Endothelial cell of umbilical vein (primary cell): ENCODE data around the gene WDR7. TPM values are rescaled to one million over a fixed set of nuclear protein-coding genes. Genes with fewer than 3 reads are reported as not detected.

Source experiments
- BruUV-seq: library from RNA; stranded (reverse); fragments of 400-500 nt; replicated peaks from 2 replicates; lab custom pipeline; 2021; lab: Mats Ljungman, UMichigan
- CTCF ChIA-PET: fragments of 300-600, 350-600 bp; sonication (Branson Sonifier 250); formaldehyde crosslinking; loops from one replicate; lab custom pipeline; 2021; ENCODE audit warnings: antibody characterized with exemption, inconsistent platforms; lab: Charles Lee
- POLR2A ChIA-PET: fragments of 300-600, 350-600 bp; sonication (Branson Sonifier 250); formaldehyde crosslinking; loops from one replicate; lab custom pipeline; 2021; ENCODE audit warnings: antibody characterized with exemption, inconsistent platforms; lab: Charles Lee
- DNase-seq: peaks from one replicate; pipeline ENCODE4 v3.0.0-alpha.2; 2011; ENCODE audit warnings: low read depth, low spot score
- FAIRE-seq: peaks from 2 replicates; lab custom pipeline; 2011; peaks lifted over from hg19 to GRCh38; lab: Jason Lieb, UNC
- H2AFZ ChIP-seq: 2 replicates; pipeline ENCODE4 v1.6.0; 2012; ENCODE audit warnings: low read depth, low read length, control low read depth, inconsistent platforms
- H3K27ac ChIP-seq: 2 replicates; pipeline ENCODE4 v1.5.1; 2011; ENCODE audit warnings: low read depth, mild to moderate bottlenecking, control low read depth, low read length, moderate library complexity; ENCODE audit not compliant: insufficient read depth
- H3K27me3 ChIP-seq, 2 experiments: 2 replicates each; pipeline versions ENCODE4 v1.6.0 to v1.6.1; 2011; ENCODE audit warnings: low read length in 2 of 2, mixed read lengths in 1 of 2; ENCODE audit not compliant: control insufficient read depth in 2 of 2, insufficient read depth in 2 of 2
- H3K36me3 ChIP-seq, 2 experiments: 2 replicates in 1 of 2; 3 replicates in 1 of 2; pipeline ENCODE4 v1.5.1; 2011; ENCODE audit warnings: low read length in 2 of 2, mild to moderate bottlenecking in 1 of 2, moderate library complexity in 1 of 2; ENCODE audit not compliant: control insufficient read depth in 2 of 2, insufficient read depth in 2 of 2; ENCODE audit errors: extremely low read depth in 1 of 2
- H3K4me1 ChIP-seq: 3 replicates; pipeline ENCODE4 v1.5.1; 2011; ENCODE audit warnings: mild to moderate bottlenecking, low read length; ENCODE audit not compliant: control insufficient read depth, insufficient read depth; ENCODE audit errors: extremely low read depth
- H3K4me2 ChIP-seq: 2 replicates; pipeline ENCODE4 v1.6.1; 2011; ENCODE audit warnings: low read length, control low read depth, mixed read lengths; ENCODE audit not compliant: insufficient read depth
- H3K4me3 ChIP-seq, 3 experiments: fragments of 200-600 bp in 1 of 3; sonication (generic), shearing (Covaris generic) in 1 of 3; replicated peaks in 1 of 3; 2 replicates each; pipeline ENCODE4 v1.5.1; 2011 to 2016; ENCODE audit warnings: control low read depth in 3 of 3, low read length in 3 of 3, mild to moderate bottlenecking in 2 of 3, inconsistent platforms in 1 of 3, low read depth in 1 of 3, moderate library complexity in 1 of 3; ENCODE audit not compliant: insufficient read depth in 1 of 3
- H3K79me2 ChIP-seq: 2 replicates; pipeline ENCODE4 v1.6.0; 2012; ENCODE audit warnings: low read length, inconsistent platforms; ENCODE audit not compliant: control insufficient read depth, insufficient read depth
- H3K9ac ChIP-seq: replicated peaks from 2 replicates; pipeline ENCODE3; 2011; ENCODE audit warnings: low read length, control low read depth; ENCODE audit not compliant: insufficient read depth; ENCODE audit errors: extremely low read depth
- H3K9me1 ChIP-seq: replicated peaks from 3 replicates; pipeline ENCODE4 v1.6.0; 2011; ENCODE audit warnings: mild to moderate bottlenecking, low read length; ENCODE audit not compliant: control insufficient read depth, insufficient read depth; ENCODE audit errors: extremely low read depth
- H3K9me3 ChIP-seq: replicated peaks from 2 replicates; pipeline ENCODE4 v1.5.1; 2012; ENCODE audit warnings: low read length, inconsistent platforms; ENCODE audit not compliant: control insufficient read depth, insufficient read depth
- H4K20me1 ChIP-seq: replicated peaks from 2 replicates; pipeline ENCODE3; 2011; ENCODE audit warnings: mild to moderate bottlenecking, low read length; ENCODE audit not compliant: control insufficient read depth, insufficient read depth; ENCODE audit errors: extremely low read depth
- CTCF ChIP-seq, 2 donors: IDR thresholded peaks; 1 replicate in 1 of 2; 2 replicates in 1 of 2; pipeline ENCODE4 v1.5.1; 2011; ENCODE audit warnings: low read length in 2 of 2, mild to moderate bottlenecking in 2 of 2, moderate library complexity in 2 of 2, control low read depth in 1 of 2, inconsistent platforms in 1 of 2, low read depth in 1 of 2; ENCODE audit not compliant: insufficient read depth in 1 of 2; ENCODE audit errors: extremely low read depth in 1 of 2
- EZH2 ChIP-seq: IDR thresholded peaks from 2 replicates; pipeline ENCODE4 v1.6.1; 2012; ENCODE audit warnings: borderline replicate concordance, low read depth, mild to moderate bottlenecking, moderate library complexity, low read length, inconsistent platforms; ENCODE audit not compliant: severe bottlenecking
- FOS ChIP-seq: IDR thresholded peaks from 2 replicates; pipeline ENCODE4 v1.6.1; 2011; ENCODE audit warnings: mild to moderate bottlenecking, low read length, moderate library complexity, borderline replicate concordance; ENCODE audit not compliant: insufficient read depth
- GATA2 ChIP-seq: IDR thresholded peaks from 2 replicates; pipeline ENCODE4 v1.7.0; 2011; ENCODE audit warnings: low read depth, mild to moderate bottlenecking, moderate library complexity, mixed read lengths, low read length; ENCODE audit not compliant: insufficient read length, insufficient read depth
- JUN ChIP-seq: IDR thresholded peaks from 2 replicates; pipeline ENCODE4 v1.6.1; 2011; ENCODE audit warnings: borderline replicate concordance, low read depth; ENCODE audit not compliant: insufficient read length, insufficient read depth
- MYC ChIP-seq: IDR thresholded peaks from one replicate; pipeline ENCODE4 v1.6.1; 2011; ENCODE audit warnings: mild to moderate bottlenecking, low read depth, low read length
- POLR2A ChIP-seq: IDR thresholded peaks from 2 replicates; pipeline ENCODE4 v1.6.1; 2012; ENCODE audit warnings: low read depth, mild to moderate bottlenecking, control low read depth, low read length
- POLR2AphosphoS5 ChIP-seq: IDR thresholded peaks from 2 replicates; pipeline ENCODE4 v1.6.1; 2012; ENCODE audit warnings: low read depth, mild to moderate bottlenecking, control low read depth, low read length, moderate library complexity; ENCODE audit not compliant: insufficient read depth
- dilution Hi-C: fragments of 300-500 bp; cut with MboI; formaldehyde crosslinking; loops from one replicate; pipeline ENCODE4 v1.15.0; 2019; ENCODE audit warnings: low sequenced_read_pairs; ENCODE audit not compliant: extremely low pct_ligation_motif_present
- intact Hi-C: fragments of 100-400 bp; cut with micrococcal nuclease; formaldehyde crosslinking; loops from one replicate; pipeline ENCODE4 v1.10.0; 2022
- polyA plus RNA-seq, 4 experiments: library from polyadenylated mRNA; depleted of rRNA in 3 of 4; stranded (reverse) in 3 of 4; unstranded in 1 of 4; fragments of >200 nt; gene quantifications; 2 replicates each; pipeline versions ENCODE4 v1.2.1 to v1.2.3, GENCODE V29; 2011 to 2012; ENCODE audit warnings: missing spikeins in 1 of 4
- total RNA-seq: library from RNA; stranded (reverse); gene quantifications from 2 replicates; pipeline ENCODE4 v1.2.3, GENCODE V29; 2021
- TF ChIP-seq, protein P1 (sequence below): IDR thresholded peaks from 2 replicates; pipeline ENCODE4 v1.6.1; 2011; ENCODE audit not compliant: insufficient read depth, insufficient read length

Gene WDR7
- total and polyA plus RNA-seq, 2 donors (not counting 3 experiments of a cell fraction or from before 2014, with no cell fraction given), result 5.9 to 19.0 TPM

GRCh38 chr18:56947236-56947635, 296.1 kb downstream of the WDR7 start:
- no peak overlapping the region for H3K27ac ChIP-seq
- DNase-seq (no peak), FAIRE-seq (no peak)
- H3K4me2 ChIP-seq, result no peak overlapping the region
- H3K9me1 ChIP-seq, result no peaks in the 10 kb centered on the region
- no peak for TF ChIP-seq POLR2A
- TF ChIP-seq, protein P1, sequence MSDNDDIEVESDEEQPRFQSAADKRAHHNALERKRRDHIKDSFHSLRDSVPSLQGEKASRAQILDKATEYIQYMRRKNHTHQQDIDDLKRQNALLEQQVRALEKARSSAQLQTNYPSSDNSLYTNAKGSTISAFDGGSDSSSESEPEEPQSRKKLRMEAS, result no peak
- no peak for TF ChIP-seq FOS
- no peak for TF ChIP-seq JUN
- no peak for TF ChIP-seq POLR2AphosphoS5
- TF ChIP-seq GATA2, result no peak
- no peak for TF ChIP-seq CTCF (IDR thresholded peaks at IDR 0.05; ENCODE audit: extremely low read depth in 1 of 2, insufficient read depth in 1 of 2, low read depth in 1 of 2, low read length in 2 of 2)
- TF ChIP-seq MYC, result no peak
- no peak for TF ChIP-seq EZH2
- no peaks in the 10 kb centered on the region for H3K36me3 ChIP-seq
- H3K4me1 ChIP-seq, result no peaks in the 10 kb centered on the region
- H3K27me3 ChIP-seq, result no peaks in the 10 kb centered on the region
- no TSS peak for BruUV-seq
- intact Hi-C loops (no loop called here), dilution Hi-C loops (no loop called here)
- ChIA-PET POLR2A (no interaction called here), CTCF (no interaction called here)
- H3K9me3 ChIP-seq, result no peaks in the 10 kb centered on the region
- H3K9ac ChIP-seq, result no peak overlapping the region
- no peak overlapping the region for H2AFZ ChIP-seq
- H3K4me3 ChIP-seq, result no peak overlapping the region
- no peaks in the 10 kb centered on the region for H3K79me2 ChIP-seq
- H4K20me1 ChIP-seq, result no peaks in the 10 kb centered on the region
